Measurements from ENCODE around the gene PNMA8C.

DNA sequence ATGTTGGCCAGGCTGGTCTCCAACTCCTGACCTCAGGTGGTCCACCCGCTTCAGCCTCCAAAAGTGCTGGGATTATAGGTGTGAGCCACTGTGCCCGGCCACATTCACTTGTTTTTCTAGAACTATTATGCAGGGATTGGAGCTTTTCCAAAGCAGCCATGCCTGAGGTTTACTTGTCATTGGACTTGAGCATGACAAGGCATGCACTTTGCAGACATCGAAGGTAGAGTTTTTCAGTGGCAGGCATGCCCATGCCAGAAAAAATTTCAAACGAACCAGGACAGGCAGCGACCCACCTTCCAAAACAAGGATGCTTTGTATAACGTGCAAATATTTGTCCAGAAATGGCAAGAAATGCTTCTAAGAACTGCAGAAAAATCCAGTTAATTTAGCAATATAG, 24.9 kb upstream of the PNMA8C start:
- TF ChIP-seq L3MBTL2 (conservative IDR thresholded peaks at IDR 0.05) (no peak), SP1 (IDR thresholded peaks at IDR 0.05) (no peak), NFRKB (IDR thresholded peaks at IDR 0.05) (no peak), ELF4 (IDR thresholded peaks at IDR 0.05) (no peak), LEF1 (IDR thresholded peaks at IDR 0.05; ENCODE audit: borderline replicate concordance) (no peak), CTBP1 (IDR thresholded peaks at IDR 0.05; ENCODE audit: borderline replicate concordance) (no peak), FOXK2 (IDR thresholded peaks at IDR 0.05) (no peak), SUZ12 (IDR thresholded peaks at IDR 0.05) (no peak), HDGF (IDR thresholded peaks at IDR 0.05; ENCODE audit: borderline replicate concordance) (no peak), BHLHE40 (IDR thresholded peaks at IDR 0.05; ENCODE audit: borderline replicate concordance) (no peak), FOXM1 (IDR thresholded peaks at IDR 0.05; ENCODE audit: borderline replicate concordance) (no peak), FOXA1 (IDR thresholded peaks at IDR 0.05) (no peak), TARDBP (IDR thresholded peaks at IDR 0.05) (no peak)
- TF ChIP-seq, protein P1, sequence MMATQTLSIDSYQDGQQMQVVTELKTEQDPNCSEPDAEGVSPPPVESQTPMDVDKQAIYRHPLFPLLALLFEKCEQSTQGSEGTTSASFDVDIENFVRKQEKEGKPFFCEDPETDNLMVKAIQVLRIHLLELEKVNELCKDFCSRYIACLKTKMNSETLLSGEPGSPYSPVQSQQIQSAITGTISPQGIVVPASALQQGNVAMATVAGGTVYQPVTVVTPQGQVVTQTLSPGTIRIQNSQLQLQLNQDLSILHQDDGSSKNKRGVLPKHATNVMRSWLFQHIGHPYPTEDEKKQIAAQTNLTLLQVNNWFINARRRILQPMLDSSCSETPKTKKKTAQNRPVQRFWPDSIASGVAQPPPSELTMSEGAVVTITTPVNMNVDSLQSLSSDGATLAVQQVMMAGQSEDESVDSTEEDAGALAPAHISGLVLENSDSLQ (IDR thresholded peaks at IDR 0.05) = no peak

All from HEK293T (cell line).